ENCODE data around the gene SCAPER.

- TF ChIP-seq CTCF (IDR thresholded peaks at IDR 0.05) (no peak), ZNF416 (CRISPR knock-in tag; IDR thresholded peaks at IDR 0.05) (no peak), PREB (CRISPR knock-in tag; IDR thresholded peaks at IDR 0.05; ENCODE audit: borderline replicate concordance) (no peak), NR1H2 (CRISPR knock-in tag; IDR thresholded peaks at IDR 0.05) (no peak), ZNF281 (CRISPR knock-in tag; IDR thresholded peaks at IDR 0.05) (no peak), GABPB1 (CRISPR knock-in tag; IDR thresholded peaks at IDR 0.05) (no peak), ZNF121 (CRISPR knock-in tag; IDR thresholded peaks at IDR 0.05) (no peak), NFYB (CRISPR knock-in tag; conservative IDR thresholded peaks at IDR 0.05; ENCODE audit: low read depth) (no peak), MAX (CRISPR knock-in tag; IDR thresholded peaks at IDR 0.05) (no peak), CREM (CRISPR knock-in tag; IDR thresholded peaks at IDR 0.05) (no peak)
Measured at GRCh38 chr15:76674883-76675282, 230.3 kb downstream of the SCAPER start.

Data from WTC11 (cell line).